GM21367 (cell line): ENCODE results near the gene SERPING1.

Experiments
- ATAC-seq: cut with Tn5 transposase; IDR thresholded peaks from one replicate; pipeline ENCODE4 v1.9.1; 2021; ENCODE audit not compliant: unreplicated experiment

SERPING1 gene

GRCh38 chr11:57597916-57598830 is 688 bp downstream of the SERPING1 start:
- no peak for ATAC-seq

- ATAC-seq, result no peak
Measured at GRCh38 chr11:57598831-57599155, 1.3 kb downstream of the SERPING1 start.

- ATAC-seq, result no peak
Measured at GRCh38 chr11:57599381-57599780, 1.9 kb downstream of the SERPING1 start.

DNA sequence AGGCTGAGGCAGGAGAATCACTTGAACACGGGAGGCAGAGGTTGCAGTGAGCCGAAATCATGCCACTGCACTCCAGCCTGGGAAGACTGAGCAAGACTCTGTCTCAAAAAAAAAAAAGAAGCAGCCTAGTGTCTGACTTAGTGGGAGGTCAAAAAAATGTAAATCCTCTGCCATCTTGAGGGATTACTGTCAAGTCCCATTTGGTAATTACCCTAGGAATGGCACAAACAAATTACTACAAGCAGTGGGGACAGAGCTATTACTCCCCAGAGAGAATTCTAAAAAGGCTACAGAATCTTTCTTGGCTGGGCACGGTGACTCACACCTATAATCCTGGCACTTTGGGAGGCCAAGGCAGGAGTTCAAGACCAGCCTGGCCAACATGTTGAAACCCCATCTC is 3.8 kb downstream of the SERPING1 start:
- ATAC-seq, result no peak

DNA sequence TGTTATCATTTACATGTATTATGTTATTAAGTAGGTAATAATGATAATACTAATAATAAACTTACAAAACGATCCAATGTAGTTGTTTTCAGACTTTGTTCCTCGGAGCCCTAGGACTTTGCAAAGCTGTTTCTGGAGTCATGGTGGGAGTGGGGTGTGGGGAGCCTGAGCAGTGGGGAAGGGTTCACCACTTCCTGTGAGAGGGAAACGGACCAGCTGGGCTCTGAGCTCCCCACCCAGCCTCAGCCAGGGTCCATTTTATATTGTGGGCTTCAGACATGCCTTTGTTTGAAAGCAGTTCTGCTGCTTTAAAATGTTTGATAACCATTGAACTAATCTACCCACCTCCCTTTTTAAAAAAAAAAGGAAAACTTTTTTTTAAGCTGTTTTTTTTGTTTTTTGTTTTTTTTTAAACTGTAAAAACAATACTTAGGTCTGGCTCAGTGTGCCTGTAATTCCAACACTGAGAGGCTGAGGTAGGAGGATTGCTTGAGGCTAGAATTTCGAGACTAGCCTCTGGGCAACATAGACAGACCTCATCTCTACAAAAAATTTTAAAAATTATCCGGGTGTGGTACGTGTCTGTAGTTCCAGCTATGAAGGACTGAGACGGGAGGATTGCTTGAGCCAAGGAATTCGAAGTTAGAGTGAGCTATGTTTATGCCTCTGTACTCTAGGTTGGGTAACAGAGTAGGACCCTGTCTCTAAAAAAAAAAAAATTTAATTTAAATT is 7.0 kb downstream of the SERPING1 start:
- ATAC-seq, result no peak

DNA sequence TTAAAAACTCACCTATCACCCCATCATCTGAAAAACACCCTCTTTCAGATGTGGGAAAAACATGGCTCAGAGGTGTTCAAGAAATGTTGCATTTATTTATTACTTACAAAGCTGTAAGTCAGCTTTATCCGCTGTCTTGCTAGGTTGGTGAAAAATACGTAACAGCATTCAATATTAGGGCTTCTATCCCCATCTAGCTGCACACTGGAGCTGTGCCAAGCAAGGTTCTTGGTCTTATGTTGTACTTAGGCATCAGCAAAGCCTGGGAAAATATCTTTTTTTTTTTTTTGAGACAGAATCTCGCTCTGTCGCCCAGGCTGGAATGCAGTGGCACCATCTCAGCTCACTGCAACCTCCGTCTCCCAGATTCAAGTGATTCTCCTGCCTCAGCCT is 7.5 kb downstream of the SERPING1 start:
- ATAC-seq, result no peak

- ATAC-seq, result no peak
Measured at GRCh38 chr11:57610170-57610569, 12.7 kb downstream of the SERPING1 start.

DNA sequence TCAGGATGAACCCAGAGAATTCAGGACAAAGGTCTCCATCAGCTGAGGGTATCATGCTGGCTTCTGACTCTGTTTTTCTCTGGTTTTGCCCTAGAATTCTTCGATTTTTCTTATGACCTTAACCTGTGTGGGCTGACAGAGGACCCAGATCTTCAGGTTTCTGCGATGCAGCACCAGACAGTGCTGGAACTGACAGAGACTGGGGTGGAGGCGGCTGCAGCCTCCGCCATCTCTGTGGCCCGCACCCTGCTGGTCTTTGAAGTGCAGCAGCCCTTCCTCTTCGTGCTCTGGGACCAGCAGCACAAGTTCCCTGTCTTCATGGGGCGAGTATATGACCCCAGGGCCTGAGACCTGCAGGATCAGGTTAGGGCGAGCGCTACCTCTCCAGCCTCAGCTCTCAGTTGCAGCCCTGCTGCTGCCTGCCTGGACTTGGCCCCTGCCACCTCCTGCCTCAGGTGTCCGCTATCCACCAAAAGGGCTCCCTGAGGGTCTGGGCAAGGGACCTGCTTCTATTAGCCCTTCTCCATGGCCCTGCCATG is 16.8 kb downstream of the SERPING1 start:
- no peak for ATAC-seq

GRCh38 chr11:57615308-57615707 is 17.8 kb downstream of the SERPING1 start:
- no peak for ATAC-seq

GRCh38 chr11:57616595-57616994 is 19.1 kb downstream of the SERPING1 start:
- ATAC-seq, result no peak

DNA sequence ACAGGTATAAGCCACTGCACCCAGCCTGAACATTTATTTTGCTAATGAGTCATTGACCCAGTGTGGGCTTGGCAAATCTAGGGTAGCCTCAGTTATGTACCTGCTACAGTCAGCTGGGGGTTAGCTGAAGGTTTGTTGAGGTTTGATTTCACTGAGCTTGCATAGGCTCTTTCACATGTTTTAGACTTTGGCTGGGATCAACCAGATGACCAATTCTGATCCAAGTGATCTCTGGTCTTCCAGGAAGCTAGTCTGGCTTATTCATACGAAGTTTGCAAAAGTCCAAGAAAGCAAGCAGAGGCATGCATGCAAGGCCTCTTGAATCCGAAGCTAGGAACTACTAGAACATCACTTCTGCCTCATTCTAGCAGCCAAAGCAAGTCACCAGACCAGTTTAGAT is 21.0 kb downstream of the SERPING1 start:
- no peak for ATAC-seq

GRCh38 chr11:57619331-57619730 is 21.8 kb downstream of the SERPING1 start:
- ATAC-seq, result no peak

DNA sequence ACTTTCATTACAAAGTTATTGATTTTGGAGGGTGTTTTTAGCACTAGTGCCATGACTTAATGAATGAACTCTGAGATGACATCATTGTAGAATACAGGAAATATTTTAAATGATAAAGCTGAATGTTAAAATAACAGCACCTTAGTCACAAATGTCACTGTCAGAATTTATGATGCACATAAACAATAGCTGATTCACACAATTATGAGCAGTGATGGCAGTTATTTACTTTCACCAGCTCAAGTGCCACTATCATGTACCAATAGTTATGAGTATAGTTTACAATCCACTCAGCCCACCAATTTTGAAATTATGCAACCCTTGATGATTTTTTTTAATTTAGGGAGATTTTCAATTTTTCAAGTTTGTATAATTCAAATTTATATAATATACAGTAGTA is 23.0 kb downstream of the SERPING1 start:
- no peak for ATAC-seq

GRCh38 chr11:57622263-57622662 is 24.8 kb downstream of the SERPING1 start:
- no peak for ATAC-seq

DNA sequence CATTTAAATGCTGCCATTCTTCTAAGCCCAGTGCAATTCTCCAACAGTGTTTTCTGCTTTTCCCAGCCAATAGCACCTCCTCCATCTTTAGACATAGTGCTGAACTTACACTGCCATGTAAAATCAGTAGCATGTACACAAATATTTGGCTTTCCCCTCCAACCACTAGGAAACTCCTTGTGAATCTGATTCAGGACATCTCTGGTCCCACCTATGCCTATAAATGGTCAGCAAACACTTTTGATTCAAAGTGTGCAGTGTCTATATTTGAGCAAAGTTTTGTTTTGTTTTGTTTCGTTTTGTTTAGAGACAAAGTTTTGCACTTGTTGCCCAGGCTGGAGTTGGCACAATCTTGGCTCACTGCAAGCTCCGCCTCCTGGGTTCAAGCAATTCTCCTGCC is 27.4 kb downstream of the SERPING1 start:
- ATAC-seq, result no peak

DNA sequence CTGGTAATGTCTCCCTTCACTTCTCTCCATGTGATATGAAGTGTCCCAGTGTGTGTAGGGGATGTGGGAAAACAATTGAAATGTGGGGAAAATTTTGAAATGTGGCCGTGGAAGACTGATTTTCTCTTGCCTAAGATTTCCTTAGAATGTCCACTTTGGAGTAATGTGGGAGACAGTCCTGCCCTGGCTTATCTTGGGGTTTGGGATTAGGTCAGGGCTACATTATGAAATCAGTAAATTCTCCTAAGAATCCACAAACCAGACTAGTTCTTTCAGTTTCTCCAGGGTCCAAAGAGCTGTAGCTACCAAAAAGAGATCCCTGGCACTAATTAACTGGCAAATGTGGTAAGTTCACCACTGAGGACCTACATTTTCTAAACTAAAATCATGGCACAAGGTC is 29.4 kb downstream of the SERPING1 start:
- ATAC-seq, result no peak

- ATAC-seq, result no peak
Measured at GRCh38 chr11:57630171-57630570, 32.7 kb downstream of the SERPING1 start.

DNA sequence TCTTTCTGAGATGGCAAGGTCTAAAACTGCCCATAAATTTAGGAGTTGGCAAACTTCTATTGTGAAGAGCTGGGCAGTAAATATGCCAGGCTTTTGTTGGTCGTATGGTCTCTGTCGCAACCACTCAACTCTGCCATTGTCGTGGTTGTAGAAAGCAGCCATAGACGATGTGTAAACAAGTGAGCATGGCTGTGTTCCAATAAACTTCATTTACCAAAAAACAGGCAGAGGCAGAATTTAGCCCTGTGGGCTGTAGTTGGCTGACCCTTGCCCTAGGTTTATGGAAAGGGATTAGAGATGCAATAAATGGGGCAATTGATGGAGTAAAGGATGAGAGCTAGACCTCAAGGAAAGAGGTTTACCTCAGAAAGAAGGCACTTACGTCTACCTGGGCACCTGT is 34.6 kb downstream of the SERPING1 start:
- ATAC-seq, result no peak

GRCh38 chr11:57633394-57634070 is 36.0 kb downstream of the SERPING1 start:
- ATAC-seq, result no peak

GRCh38 chr11:57634311-57634710 is 36.8 kb downstream of the SERPING1 start:
- no peak for ATAC-seq

- no peak for ATAC-seq
Measured at GRCh38 chr11:57635246-57635645, 37.8 kb downstream of the SERPING1 start.

DNA sequence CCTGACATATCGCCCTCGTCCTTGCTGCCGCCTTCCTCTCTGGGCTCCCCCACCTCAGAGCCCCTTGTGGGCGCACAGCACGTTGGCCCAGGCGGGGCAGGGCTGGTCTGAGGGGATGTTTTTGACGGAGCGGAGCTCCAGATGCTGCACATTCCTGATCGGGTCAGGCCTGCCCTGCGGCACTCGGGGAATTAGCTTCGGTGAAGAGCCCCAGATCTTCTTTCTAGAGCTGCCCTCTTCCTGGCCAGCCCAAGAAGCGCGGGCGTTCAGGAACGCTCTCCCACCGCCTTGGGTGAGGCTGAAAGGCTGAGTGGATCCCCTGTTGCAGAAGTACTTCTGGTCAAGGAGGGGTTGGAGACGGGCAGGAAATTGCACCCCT is 40.1 kb downstream of the SERPING1 start:
- ATAC-seq, result no peak
